NCI-H526 treated with DMSO at 0.1 percent for 48 hours (cell line): ENCODE results near the gene DCC.

Experiments used
- DNase-seq: peaks from one replicate; lab custom pipeline; 2025; lab: John Stamatoyannopoulos, UW

Gene DCC

DNA sequence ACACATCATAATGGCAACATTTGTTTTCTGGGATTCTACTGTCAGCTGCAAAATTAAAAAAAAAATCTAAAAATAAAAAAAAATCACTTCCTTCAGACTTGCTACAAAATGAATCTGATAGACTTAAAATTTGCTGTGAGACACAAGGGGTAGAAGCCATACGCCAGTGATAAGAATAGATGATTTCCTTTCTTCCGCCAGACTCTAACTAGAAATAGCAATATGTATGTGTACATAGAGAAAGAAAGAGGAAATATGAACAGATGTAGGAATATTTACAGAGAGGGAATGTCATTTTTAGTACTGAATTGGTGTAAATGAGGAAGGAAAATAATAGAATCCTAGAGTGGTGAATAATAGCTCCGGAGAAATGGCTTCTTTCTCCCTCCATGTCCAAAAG is 574.2 kb downstream of the DCC start:
- DNase-seq: no peak

DNA sequence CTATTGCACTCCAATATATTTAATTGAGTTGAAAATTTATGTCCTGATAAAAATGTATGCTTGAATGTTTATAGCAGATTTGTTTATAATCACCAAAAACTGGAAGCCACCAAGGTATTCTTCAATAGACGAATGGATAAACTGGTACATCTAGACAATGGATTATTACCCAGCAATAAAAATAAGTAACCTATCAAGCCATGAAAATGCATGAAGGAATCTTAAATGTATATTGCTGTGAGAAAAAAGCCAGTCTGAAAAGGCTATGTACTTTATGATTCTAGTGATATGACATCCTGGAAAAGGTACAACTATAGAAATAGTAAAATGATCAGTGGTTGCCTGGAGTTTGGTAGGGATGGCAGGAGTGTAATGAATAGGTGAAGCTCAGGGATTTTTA is 580.7 kb downstream of the DCC start:
- no peak for DNase-seq

DNA sequence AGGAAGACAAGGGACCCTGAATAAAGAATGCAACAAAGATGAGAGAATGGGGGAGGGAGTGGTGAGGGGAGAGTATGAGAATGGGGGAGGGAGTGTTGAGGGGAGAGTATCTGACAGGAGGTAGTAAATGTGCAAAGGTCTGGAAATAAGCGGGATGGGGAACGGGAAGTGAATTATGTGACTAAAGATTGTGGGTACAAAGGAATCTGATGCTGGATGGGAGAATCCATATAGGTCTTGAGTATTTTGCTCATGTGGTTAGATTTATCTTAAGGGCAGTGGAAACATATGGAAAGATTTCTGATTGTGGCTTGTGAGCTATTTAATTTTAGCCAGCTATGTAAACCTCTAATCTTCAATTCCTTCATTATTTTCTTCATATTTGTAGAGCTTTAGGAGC is 593.4 kb downstream of the DCC start:
- no peak for DNase-seq

DNA sequence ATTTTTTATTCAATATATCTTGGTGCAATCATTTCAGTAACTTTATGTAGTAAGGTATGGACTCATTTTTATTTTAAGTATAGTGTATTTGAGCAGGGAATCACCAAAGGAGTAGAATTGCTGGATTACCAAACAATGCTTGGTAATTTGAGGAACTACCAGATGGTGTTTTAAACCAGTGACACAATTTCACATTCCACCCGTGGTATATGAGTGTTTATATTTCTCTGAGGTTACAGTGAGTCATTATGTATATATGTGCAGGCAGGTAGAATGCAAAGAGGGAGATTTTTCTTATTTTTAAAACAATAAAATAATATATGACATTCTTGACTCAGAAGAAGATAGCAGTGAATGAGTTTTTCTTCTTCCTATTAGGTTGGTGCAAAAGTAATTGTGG is 596.9 kb downstream of the DCC start:
- no peak for DNase-seq

DNA sequence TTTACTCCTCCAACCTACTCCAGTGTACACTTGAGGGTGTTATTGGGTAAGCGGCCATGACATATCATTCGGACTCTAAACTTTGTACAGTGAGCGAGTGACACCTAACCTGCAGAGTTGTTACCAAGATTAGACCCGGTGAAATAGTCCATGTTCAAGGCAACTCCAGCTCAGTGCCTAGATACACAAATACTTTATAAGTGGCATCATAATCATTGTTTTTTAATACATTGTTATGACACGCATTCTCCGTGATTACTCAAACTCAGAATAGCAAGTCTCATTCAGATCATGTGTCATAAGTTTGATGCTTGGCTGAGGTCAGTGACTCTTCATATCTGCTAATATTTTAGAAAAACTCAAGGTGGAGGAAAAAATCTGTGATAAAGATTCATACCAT is 597.8 kb downstream of the DCC start:
- no peak for DNase-seq

DNA sequence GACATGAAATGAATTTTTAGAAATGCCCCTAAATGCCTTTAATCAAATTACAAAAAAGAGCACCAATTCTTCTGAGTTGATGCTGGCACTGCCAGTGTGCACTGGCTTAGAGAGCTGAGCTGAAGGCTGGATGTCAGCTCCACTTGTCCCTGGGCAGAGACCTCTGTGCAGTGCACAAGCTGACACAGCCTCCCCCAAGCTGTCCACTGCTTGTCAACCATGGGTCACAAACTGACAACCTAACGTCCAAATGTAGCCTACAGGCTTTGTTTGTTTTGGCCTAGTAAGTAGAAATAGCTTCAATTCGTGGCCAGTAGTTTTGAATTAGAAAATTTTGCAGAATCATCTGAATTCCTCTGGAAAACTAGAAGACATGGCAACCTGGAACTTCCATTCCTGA is 605.6 kb downstream of the DCC start:
- no peak for DNase-seq

DNA sequence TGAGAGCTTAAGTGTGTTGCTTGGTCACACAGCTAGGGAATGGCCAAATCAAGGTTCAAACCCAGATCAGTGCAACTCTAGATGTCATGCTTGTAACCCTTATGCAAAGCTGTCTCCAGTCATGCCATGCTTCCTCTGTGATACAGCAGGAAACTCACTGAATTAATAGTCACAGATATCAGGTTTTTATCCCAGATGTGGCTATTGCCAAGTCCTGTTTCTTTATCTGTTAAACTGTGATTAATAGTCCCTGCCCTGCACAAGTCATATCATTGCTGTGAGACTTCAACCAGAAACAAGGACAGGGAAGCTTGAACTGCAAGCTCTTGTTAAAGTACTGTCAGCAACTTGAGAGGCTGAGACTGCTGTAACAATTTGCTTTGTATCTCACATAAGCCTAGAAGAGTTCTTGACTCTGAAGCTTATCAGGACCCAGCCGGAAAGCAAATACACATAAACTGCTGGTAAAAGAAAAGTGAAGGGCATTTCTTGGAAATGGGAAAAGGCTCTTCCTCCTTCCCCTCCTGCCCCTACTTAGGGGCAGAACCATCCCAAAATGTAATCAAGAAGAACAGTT is 609.0 kb downstream of the DCC start:
- DNase-seq: no peak

DNA sequence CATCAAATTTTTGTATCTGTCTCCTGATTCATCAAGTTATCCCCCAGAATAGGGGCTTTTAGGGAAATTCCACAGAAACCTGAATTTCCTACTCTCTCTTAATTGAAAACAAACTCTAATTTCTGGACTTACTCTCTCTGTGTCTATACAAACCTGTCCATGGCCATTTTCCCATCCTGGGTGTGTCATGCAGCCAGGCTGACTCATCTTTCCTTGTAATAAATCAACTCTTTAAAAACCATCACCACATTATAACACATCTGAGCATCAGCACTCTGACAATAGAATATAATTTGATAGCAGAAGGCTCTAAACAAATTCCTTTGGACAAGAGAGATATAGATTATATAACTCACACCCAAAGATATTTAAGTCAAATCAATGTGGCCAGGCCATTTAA is 610.2 kb downstream of the DCC start:
- no peak for DNase-seq

DNA sequence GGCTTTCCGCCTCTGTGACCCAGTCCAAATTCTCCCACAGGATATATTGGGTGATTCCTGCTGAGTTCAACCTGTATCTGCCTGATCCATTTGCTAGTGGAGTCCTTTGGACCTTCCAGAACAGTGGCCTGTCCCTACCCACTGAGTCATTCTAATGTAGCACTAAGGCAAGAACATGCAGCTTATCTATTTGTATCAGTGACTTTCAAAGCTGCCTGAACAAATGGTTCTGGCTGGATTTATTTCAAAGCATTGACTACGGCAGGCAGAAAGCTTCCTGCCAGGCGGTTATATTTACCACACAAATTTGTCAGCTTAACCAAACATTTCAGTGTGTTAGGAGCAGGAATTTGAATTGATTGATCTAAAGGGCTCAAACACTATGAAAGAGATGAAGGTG is 613.4 kb downstream of the DCC start:
- no peak for DNase-seq

DNA sequence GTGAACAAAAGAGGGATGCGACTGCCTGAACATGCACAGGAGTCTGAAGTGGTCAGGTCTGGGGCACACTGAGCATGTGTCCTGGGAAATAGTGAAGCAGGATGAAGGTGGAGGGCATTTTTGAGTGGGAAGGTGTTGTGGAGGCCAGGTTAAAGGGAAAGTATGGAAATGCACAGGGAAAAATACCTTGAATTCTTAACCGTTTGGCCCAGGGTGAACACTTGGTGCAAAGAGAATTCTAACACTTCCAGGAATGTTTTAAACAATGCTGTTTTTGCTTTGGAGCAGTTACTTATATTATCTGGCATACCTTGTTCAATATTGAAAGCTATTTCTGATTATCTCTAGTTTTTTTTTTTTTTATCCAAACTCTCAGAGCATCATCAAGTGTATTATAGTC is 623.5 kb downstream of the DCC start:
- DNase-seq: no peak

DNA sequence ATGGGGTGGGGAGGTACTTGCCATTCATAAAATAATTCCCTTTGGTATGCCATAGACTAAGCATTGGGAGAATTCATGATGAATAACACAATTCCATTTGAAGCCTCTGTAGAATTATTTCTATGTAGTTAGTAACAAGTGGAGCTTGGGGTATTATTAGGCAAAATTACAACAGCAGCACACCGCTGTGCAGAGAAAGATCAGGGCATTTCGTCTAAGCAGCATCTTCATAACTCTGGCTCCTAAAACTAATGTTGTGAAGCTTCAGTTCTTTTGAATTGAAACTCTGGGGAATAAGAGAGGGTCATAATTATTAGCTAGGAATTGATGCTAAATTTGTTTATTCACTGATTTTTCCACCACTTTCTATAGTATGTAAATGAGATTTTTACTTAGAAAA is 630.7 kb downstream of the DCC start:
- no peak for DNase-seq

DNA sequence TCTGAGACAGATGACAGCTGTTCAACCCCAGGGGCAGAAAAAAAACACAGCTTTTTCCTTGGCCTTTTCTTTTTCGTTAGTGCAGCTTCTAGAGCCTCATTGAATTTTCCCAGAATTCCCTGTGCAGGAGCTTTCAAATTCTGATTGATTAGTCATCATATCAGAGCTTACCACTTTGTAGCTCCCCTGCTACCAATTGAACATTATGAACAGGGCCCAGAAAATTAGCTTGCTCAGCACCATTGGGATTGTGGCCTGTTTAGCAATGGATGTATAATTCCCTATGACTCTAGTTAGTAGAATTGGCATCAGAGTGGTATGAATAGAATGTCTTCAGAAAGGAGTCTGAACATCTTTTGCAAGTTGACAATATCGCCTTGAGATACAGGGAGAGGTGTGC is 631.1 kb downstream of the DCC start:
- DNase-seq: no peak

DNA sequence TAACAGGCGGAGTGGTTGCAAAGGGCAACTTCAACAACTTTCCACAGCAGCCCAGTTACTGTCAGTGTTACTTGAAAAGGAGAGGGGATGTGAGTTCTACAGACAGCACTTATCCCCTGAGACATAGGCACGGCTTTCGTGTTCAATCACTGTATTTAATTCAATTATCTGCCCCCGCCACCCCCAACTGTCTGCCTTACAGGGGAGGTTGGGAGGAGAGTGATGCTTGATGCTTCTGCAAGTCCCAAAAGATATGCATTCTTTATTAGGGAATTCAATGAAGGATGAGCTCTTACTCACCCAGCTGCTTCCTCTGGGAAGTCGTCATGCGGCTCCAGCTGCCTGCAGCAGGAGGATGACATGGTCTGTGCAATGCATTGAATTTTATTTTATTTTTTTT is 639.9 kb downstream of the DCC start:
- no peak for DNase-seq

DNA sequence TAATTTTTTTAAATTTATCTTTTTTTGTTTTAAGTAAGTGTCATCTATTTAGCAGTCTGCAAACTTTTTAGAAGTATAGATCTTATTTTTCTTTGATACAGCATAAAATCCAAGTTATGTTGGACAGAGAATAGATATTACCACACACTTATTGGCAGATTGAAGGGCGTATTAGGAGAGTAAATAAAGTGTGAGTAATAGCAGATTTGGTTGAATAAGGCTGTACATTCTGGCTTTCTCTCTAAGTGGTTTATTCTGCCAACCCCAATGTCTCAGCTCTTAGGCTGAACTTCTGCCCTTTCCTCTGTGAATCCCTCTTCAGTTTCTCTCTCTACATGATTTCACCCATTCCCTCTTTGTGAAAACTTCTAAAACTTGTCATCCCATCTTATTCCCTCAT is 651.2 kb downstream of the DCC start:
- no peak for DNase-seq

DNA sequence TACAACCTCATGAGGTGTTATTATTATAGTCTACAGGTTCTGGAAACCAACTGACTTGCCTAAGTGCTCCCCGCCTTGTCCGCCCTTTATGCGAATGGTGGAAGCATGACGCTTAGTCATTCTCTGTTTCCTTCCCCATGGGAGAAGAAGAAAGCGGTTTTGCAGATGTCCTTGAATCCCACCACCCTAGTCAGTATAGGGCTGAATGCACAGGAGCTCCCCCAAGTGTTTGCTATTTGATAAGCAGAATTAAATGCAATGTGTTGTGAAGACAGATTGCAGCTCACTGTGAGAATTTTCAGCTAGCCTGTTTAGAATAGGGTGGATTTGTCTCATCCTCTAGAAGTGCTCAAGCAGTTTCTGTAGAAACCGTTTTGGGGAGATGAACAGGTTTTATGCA is 652.0 kb downstream of the DCC start:
- DNase-seq: peak; percentile 5

DNA sequence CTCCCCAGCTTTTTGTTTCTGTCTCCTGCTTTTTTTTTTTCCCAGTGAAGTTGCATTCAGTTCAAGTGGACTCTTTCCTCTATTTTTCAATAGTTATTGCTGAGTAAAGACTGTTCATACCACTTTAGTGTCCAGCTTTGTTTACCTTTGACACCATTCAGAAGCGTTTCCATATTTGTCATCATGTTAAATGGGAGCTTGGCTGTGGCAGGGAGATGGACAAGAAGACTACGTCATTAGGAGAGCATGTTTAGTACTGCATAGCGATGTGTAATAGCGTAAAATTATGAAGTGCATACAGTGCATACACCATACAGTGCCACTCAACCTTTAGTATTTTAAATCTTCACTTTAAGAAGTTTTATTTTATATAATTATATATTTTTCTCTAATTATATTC is 655.9 kb downstream of the DCC start:
- no peak for DNase-seq

DNA sequence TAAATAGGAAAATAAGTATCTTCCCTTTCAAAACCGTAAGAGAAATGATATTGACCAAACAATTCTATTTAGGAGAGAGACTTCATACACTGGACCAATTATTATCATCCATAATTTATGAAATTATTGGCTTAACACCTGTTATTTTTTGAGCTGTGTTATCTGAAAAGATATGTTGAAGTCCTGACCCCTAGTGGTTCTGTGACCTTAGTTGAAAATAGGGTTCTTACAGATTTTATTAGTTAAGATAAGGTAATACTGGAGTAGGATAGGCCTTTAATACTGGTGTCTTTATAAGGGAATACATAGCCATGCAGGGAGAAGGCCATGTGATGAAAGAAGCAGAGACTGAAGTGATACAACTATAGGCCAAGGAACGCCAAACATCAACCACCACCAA is 659.6 kb downstream of the DCC start:
- DNase-seq: no peak

DNA sequence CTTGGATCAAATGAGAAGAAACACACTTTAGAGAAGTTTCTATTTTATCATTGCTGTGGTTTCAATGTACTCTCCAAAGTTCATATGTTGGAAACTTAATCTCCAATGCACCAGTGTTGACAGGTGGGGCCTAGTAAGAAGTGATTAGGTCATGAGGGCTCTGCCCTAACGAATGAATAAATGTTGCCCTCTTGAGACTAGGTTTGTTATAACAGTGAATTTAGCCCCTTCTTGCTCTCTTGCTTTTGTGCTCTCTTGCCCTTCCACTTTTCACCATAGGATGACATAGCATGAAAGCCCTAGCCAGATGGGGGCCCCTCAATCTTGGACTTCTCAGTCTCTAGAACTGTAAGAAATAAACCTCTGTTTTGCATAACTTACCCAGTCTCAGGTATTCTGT is 664.8 kb downstream of the DCC start:
- DNase-seq: peak; percentile 1

DNA sequence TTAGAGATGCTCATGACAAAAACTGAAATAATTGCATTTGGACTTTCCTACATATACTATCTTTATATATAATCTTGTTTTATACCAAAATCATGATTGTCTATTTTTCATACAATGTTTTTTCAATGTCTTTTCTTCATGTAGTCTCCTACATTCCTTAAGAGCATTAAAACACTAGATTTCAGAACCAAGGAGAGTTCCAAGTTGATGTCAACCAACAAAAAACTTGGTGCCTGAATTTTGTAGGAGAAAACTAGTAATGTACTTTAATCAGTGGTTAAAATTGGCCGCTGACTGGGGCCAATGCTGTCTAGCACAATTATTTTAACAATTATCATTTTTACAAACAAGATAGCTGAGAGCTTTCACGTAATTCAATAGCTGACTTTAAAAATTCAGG is 678.8 kb downstream of the DCC start:
- DNase-seq: no peak

DNA sequence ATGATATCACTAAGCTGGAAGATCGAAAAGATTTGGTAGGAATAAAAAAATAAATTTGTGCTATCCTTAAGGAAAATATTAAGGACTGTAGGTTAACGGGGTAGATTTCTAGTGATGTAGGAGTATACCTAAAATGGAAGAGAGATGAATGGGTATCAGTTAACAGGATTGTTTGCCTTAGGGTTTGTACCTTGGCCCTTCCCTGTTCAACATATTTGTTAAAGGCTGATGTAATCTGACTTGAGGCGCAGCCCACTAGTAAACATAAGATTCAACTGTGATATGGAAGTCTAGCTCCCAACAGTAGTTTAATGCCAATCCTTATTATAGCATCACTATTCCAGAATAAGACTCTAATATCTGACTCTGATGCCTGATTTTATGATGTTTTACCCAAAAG is 685.2 kb downstream of the DCC start:
- peak; percentile 1 for DNase-seq

DNA sequence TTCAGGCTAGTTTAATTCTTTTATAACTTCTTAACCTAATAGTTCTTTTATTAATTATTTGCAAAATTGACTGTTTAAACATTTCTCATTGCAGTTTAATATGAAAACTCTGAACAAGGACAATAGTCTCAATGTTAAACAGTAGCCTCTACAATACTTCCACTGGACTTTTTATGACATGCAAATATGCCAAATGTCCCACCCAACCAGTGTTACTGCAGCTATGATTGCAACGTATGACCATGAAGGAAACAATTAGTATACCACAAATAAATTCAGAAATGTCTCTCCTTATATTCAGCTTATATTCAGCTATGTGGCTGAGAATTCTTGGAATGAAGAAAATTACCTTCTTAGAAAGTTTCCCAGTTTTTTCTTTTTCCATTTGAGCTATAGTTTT is 688.6 kb downstream of the DCC start:
- no peak for DNase-seq

DNA sequence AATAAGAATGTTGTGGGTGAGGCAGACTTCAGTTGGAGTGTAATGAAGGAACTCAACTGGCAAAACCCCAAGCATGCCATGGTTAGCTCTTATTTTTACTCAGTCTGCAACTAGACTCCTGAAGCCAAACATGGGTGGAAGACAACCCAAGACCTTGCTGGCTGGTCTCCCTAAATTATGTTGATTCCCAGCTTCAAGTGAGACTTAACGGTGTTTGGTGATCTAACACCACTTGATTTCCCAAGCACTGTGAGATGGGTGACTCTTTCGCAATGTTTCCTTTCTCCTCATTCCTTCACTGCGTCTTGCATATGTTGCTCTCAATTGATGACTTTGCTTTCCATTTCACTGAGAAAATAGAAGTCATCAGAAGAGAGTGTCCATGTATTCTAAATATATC is 693.1 kb downstream of the DCC start:
- DNase-seq: no peak

DNA sequence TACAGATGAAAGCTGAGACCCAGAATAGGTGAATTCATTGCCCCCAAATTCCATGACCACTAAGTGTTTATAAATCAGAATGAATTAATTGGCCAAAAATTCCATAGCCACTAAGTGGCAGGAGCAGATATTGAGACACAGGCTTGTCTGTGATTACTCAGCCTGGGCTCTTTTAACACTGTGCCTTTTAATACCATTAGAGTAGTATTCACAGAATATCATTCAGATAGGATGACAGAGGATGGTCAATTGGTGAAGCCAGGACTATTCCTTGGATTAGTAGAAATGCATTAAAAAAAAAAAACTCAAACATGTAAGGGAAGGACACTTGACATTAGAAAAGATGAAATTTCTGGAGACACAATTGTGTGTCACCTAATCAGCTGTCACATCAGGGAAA is 698.6 kb downstream of the DCC start:
- DNase-seq: no peak

DNA sequence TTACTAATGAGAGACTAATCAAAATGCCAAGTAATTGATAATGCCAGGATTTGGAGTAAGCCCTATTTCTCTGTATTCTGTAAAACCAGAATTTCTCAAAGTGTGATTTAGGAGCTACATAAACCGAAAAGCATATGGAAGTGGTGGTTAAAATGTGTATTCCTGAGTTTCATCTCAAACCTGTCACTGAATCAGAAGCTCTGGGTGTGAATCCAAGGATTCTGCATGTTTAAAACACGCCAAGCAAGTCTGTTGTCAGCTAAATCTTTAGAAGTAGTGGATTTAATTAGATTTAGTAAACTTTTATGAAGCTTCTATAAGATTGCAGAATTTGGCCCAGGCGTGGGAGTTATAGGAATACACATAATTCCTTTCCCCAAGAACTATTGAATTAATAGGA is 700.3 kb downstream of the DCC start:
- no peak for DNase-seq

DNA sequence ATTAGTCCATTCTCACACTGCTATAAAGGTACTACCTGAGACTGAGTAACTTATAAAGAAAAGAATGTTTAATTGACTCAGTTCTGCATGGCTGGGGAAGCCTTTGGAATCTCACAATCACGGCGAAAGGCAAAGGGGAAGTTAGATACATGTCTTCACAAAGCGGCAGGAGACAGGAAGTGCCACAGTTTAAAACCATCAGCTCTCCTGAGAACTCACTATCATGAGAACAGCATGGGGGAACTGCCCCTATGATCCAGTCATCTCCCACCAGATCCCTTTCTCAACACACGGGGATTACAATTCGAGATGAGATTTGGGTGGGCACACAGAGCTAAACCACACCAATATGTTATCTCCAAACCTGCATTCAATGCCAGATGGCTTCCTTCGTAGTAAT is 716.1 kb downstream of the DCC start:
- no peak for DNase-seq
